ENCODE results near the gene FLT4. TPM values are rescaled to one million over a fixed set of nuclear protein-coding genes. Genes with fewer than 3 reads are reported as not detected.
A peak's percentile ranks its signal among the peaks of the same experiment; 100 is the strongest.
"Not testable (repeated sequence)": the region's sequence is repeated elsewhere in the genome, so short reads cannot be mapped to it uniquely, and the experiment has no call there.

FLT4 gene
- total and polyA plus RNA-seq, 7 donors: 1.7 to 7.3 (median 3.5) TPM

GRCh38 chr5:180675036-180675635 is 25.7 kb upstream of the FLT4 start:
- Histone ChIP-seq H3K4me1 (no peaks in the 10 kb centered on the region), H3K27ac (no peak overlapping the region), H3K9me3 (no peaks in the 10 kb centered on the region), H3K36me3 (ENCODE audit: insufficient read depth in 1 of 2, low read depth in 1 of 2) (no peaks in the 10 kb centered on the region), H3K27me3 (ENCODE audit: insufficient read depth in 3 of 3, low read length in 2 of 3) (peaks cover 0 to 28% (median 4%) of the 10 kb centered on the region in 3 donors), H3K4me3 (no peak overlapping the region)
- ATAC-seq: no peak
- WGBS, 3 donors: 88 to 94% (median 89%) methylated on average over 14 of the region's 14 CpGs
- DNase-seq: no peak
- TF ChIP-seq CTCF (IDR thresholded peaks at IDR 0.05): no peak
- intact Hi-C loops (cut with DNase I): no loop called here

- H3K36me3 ChIP-seq (ENCODE audit: insufficient read depth in 1 of 2, low read depth in 1 of 2); H3K4me3 ChIP-seq; H3K4me1 ChIP-seq; H3K9me3 ChIP-seq; DNase-seq; H3K27ac ChIP-seq; intact Hi-C loops (cut with DNase I); ATAC-seq: not testable (repeated sequence)
- peaks cover 0 to 28% (median 4%) of the 10 kb centered on the region in 3 donors for H3K27me3 ChIP-seq (ENCODE audit: insufficient read depth in 3 of 3, low read length in 2 of 3)
- 2 to 19% (median 2%) methylated on average over 17 to 23 of the region's 23 CpGs for WGBS, 3 donors
Observed at GRCh38 chr5:180674090-180674475, 24.7 kb upstream of the FLT4 start.

- H3K4me3 ChIP-seq: no peak overlapping the region
- 4 to 17% (median 7%) methylated on average over 33 to 64 of the region's 64 CpGs for WGBS, 3 donors
Observed at GRCh38 chr5:180673371-180674089, 24.1 kb upstream of the FLT4 start.

GRCh38 chr5:180671958-180672524 is 22.6 kb upstream of the FLT4 start:
- H3K4me3 ChIP-seq; intact Hi-C loops (cut with DNase I); H3K27ac ChIP-seq; ATAC-seq; DNase-seq; H3K9me3 ChIP-seq; H3K4me1 ChIP-seq; H3K36me3 ChIP-seq (ENCODE audit: insufficient read depth in 1 of 2, low read depth in 1 of 2): not testable (repeated sequence)
- WGBS, 3 donors: 81 to 84% (median 83%) methylated on average over 11 to 13 of the region's 13 CpGs
- H3K27me3 ChIP-seq (ENCODE audit: insufficient read depth in 3 of 3, low read length in 2 of 3): peaks cover 0 to 21% (median 4%) of the 10 kb centered on the region in 3 donors

More at GRCh38 chr5:180673371-180674089, 24.1 kb upstream of the FLT4 start:
- intact Hi-C loops (cut with DNase I): no loop called here
- Histone ChIP-seq H3K9me3 (no peaks in the 10 kb centered on the region), H3K27ac (no peak overlapping the region), H3K36me3 (ENCODE audit: insufficient read depth in 1 of 2, low read depth in 1 of 2) (no peaks in the 10 kb centered on the region), H3K27me3 (ENCODE audit: insufficient read depth in 3 of 3, low read length in 2 of 3) (peaks cover 0 to 27% (median 4%) of the 10 kb centered on the region in 3 donors), H3K4me1 (no peaks in the 10 kb centered on the region)
- no peak for TF ChIP-seq CTCF (IDR thresholded peaks at IDR 0.05)
- DNase-seq: no peak
- no peak for ATAC-seq

- intact Hi-C loops (cut with DNase I): no loop called here
- DNase-seq (no peak), ATAC-seq (no peak)
- peak; percentile 53 for TF ChIP-seq CTCF (IDR thresholded peaks at IDR 0.05)
- Histone ChIP-seq H3K9me3 (no peaks in the 10 kb centered on the region), H3K4me1 (no peaks in the 10 kb centered on the region), H3K27ac (no peak overlapping the region), H3K36me3 (ENCODE audit: insufficient read depth in 1 of 2, low read depth in 1 of 2) (no peaks in the 10 kb centered on the region), H3K27me3 (ENCODE audit: insufficient read depth in 3 of 3, low read length in 2 of 3) (peaks cover 0 to 21% (median 4%) of the 10 kb centered on the region in 3 donors), H3K4me3 (no peak overlapping the region)
- WGBS, 3 donors: 38 to 42% (median 40%) methylated on average over 17 of the region's 17 CpGs
Observed at GRCh38 chr5:180670586-180671359, 21.4 kb upstream of the FLT4 start.
